ENCODE data around the gene MLST8. TPM values are rescaled to one million over a fixed set of nuclear protein-coding genes. Genes with fewer than 3 reads are reported as not detected.

Gene MLST8
- total RNA-seq, 4 donors from 2014 or later = 33.1 to 48.8 (median 42.8) TPM

DNA sequence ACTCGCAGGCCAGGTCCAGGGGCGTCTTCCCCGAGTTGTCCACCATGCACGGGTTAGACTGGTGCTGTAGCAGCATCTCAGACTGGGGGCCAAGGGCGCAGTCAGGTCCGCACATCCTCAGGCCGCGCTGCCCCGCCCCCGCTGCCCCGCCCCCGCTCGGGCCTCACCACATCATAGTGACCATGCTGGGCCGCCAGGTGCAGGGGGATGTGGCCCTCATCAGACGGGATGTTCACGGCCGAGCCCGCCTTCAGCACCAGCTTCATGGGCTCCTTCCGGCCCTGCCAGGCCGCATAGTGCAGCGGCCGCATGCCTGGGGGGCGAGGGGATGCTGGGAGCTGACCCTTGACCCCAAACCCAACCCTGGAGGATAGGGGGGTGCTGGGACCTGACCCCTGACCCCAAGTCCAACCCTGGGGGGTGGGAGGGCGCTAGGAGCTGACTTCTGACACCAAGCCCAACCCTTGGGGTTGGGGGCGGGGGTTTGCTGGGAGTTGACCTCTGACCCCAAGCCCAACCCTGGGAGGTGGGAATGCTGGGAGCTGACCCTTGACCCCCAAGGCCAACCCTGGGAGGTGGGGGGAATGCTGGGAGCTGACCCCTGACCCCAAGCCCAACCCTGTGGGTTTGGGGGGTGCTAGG, 15.9 kb upstream of the MLST8 start:
- Histone ChIP-seq H3K4me3 (no peak overlapping the region), H3K4me1 (peaks cover 0 to 18% (median 0%) of the 10 kb centered on the region in 3 donors), H3K27me3 (peaks cover 0 to 19% (median under 1%) of the 10 kb centered on the region in 4 donors), H3K9me3 (no peaks in the 10 kb centered on the region), H3K36me3 (no peaks in the 10 kb centered on the region), H3K27ac (no peak overlapping the region)
- no peak for DNase-seq
- 83 to 86% methylated on average over 3 to 7 of the region's 25 CpGs for WGBS, 2 donors
- TF ChIP-seq POLR2A (IDR thresholded peaks at IDR 0.05) (no peak), CTCF (IDR thresholded peaks at IDR 0.05) (no peak)
- intact Hi-C loops (cut with DNase I) = no loop called here

- Histone ChIP-seq H3K4me1 (peaks cover 3 to 25% (median 6%) of the 10 kb centered on the region in 3 donors), H3K9me3 (no peaks in the 10 kb centered on the region), H3K27me3 (peaks cover 0 to 27% (median 7%) of the 10 kb centered on the region in 4 donors), H3K27ac (no peak overlapping the region), H3K4me3 (no peak overlapping the region), H3K36me3 (no peaks in the 10 kb centered on the region)
- TF ChIP-seq POLR2A (IDR thresholded peaks at IDR 0.05) (no peak), CTCF (IDR thresholded peaks at IDR 0.05) (no peak)
- intact Hi-C loops (cut with DNase I) = no loop called here
- WGBS, 2 donors = 40% methylated on average over 1 of the region's 24 CpGs; no CpG with 5 or more reads in 1 of the 2 donors
- no peak for DNase-seq
Measured at GRCh38 chr16:2190002-2190658, 15.1 kb upstream of the MLST8 start.

DNA sequence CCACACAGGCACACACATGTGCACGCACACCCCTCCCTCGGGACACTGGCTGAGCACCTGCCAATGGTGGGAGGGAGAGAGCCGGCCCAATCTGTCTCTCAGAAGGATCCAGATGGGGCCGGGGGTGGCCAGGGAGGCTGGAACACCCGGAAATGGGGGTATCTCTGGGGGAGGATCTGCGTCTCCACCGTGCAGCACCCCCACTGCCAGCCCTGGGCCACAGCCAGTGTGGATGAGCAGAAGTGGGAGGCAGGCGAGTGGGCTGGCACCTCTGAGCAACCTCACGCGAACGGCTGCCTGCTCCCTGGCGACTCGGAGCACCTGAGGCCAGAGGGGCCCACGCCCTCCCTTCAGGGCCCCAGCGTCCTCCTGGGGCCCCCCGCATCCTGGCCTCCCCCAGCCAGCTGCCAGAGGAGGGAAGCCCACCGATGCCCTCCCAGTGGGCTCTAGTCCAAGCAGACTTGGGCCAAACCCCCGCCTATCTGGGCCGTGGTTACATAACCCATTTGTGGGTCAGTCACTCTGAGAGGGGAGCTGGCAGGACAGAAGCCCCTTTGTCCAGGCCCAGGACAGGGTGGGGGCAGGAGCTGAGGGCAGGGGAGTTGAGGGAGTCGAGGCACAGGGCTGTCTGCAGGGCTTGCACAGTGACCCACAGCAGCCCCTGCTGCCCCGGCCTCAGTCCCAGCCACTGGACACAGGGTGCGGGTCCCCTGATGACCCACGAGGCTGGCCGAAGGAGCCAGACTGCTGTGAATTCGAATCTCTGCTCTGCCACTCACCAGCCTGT, 14.4 kb upstream of the MLST8 start:
- 20 to 57% methylated on average over 1 to 6 of the region's 25 CpGs for WGBS, 2 donors
- Histone ChIP-seq H3K4me1 (peaks cover 11 to 33% (median 14%) of the 10 kb centered on the region in 3 donors), H3K9me3 (no peaks in the 10 kb centered on the region), H3K27ac (no peak overlapping the region), H3K4me3 (no peak overlapping the region), H3K27me3 (peaks cover 7 to 34% (median 14%) of the 10 kb centered on the region in 4 donors), H3K36me3 (no peaks in the 10 kb centered on the region)
- intact Hi-C loops (cut with DNase I) = no loop called here
- TF ChIP-seq POLR2A (IDR thresholded peaks at IDR 0.05) (no peak), CTCF (IDR thresholded peaks at IDR 0.05) (no peak)
- DNase-seq = no peak

- Histone ChIP-seq H3K27ac (no peak overlapping the region), H3K36me3 (no peaks in the 10 kb centered on the region), H3K4me1 (peaks cover 15 to 37% (median 15%) of the 10 kb centered on the region in 3 donors), H3K9me3 (no peaks in the 10 kb centered on the region), H3K27me3 (peaks cover 10 to 38% (median 15%) of the 10 kb centered on the region in 4 donors), H3K4me3 (no peak overlapping the region)
- 57 to 62% methylated on average over 3 to 11 of the region's 11 CpGs for WGBS, 2 donors
- intact Hi-C loops (cut with DNase I) = no loop called here
- DNase-seq = no peak
- TF ChIP-seq POLR2A (IDR thresholded peaks at IDR 0.05) = no peak
- no peak for TF ChIP-seq CTCF (IDR thresholded peaks at IDR 0.05)
Measured at GRCh38 chr16:2191446-2191706, 13.9 kb upstream of the MLST8 start.
